ENCODE measurements around the gene SMIM41.

SMIM41 gene

DNA sequence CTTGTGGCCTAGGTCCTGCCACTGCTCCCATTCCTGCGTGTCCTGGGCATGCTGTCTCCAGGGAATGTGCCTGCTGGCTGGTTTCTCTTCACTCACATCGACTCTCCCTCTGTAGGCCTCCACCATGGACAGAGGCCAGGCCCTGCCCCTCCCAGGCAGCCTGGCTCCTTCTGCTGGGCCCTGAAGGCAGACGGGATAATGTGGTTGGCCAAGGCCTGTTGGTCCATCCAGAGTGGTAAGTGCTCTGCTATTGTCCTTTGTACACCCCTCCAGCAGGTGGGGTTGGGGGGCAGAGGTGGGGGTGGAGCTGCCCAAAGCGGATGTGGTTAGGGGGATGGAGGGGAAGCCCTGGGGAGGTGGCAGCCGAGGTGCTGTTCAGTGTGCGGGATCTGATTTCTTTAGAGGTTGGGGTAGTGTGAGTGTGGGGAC, 37.8 kb upstream of the SMIM41 start:
- TF ChIP-seq SPI1 (IDR thresholded peaks at IDR 0.05; ENCODE audit: borderline replicate concordance, low read depth) (no peak), REST (IDR thresholded peaks at IDR 0.05; ENCODE audit: insufficient replicate concordance, low read depth) (peak; percentile 88)
- no peak for DNase-seq (ENCODE audit: low read depth in 1 of 2, low spot score in 1 of 2)
- Histone ChIP-seq H3K4me3 (replicated peaks; ENCODE audit: insufficient read depth, low read length) (no peak overlapping the region), H3K27ac (replicated peaks) (no peak overlapping the region), H3K27me3 (ENCODE audit: insufficient read depth, poor library complexity, severe bottlenecking) (peaks cover 3% of the 10 kb centered on the region)

DNA sequence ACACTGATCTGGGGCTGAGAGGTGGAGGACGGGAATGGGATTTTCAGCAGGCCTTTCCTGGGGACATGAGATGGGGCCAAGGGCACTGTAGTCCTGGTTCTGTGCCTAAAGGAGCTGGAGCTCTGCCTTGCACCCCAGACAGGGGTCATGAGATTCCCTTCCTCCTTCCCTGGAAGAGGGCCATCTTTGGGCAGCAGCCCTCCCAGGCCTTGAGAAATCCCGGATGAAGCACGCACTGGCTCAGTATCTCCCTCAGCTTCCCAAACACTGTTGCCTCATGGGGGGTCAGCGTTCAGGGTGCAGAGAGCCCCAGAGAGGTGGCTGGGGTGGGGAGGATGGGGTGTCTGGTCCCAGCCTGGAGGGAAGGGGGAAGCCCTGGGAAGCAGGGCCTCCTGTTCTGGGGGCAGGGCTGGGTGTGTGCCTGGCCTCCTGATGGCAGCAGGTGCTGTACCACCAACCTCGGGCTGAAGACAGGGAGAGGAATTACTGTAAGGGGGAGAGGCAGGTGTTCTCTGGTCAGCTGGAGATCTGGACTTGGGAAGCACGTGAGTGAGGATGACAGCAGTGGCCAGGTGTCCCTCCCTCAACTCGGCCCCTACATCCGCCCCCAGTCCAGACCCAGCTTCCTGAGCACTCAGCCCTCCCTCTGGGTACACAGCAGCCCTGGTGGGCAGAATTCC, 36.7 kb upstream of the SMIM41 start:
- TF ChIP-seq GABPA (IDR thresholded peaks at IDR 0.05; ENCODE audit: low read depth) = no peak
- Histone ChIP-seq H3K4me3 (replicated peaks; ENCODE audit: insufficient read depth, low read length) (no peak overlapping the region), H3K27ac (replicated peaks) (no peak overlapping the region), H3K27me3 (ENCODE audit: insufficient read depth, poor library complexity, severe bottlenecking) (no peaks in the 10 kb centered on the region)
- no peak for DNase-seq (ENCODE audit: low read depth in 1 of 2, low spot score in 1 of 2)

DNA sequence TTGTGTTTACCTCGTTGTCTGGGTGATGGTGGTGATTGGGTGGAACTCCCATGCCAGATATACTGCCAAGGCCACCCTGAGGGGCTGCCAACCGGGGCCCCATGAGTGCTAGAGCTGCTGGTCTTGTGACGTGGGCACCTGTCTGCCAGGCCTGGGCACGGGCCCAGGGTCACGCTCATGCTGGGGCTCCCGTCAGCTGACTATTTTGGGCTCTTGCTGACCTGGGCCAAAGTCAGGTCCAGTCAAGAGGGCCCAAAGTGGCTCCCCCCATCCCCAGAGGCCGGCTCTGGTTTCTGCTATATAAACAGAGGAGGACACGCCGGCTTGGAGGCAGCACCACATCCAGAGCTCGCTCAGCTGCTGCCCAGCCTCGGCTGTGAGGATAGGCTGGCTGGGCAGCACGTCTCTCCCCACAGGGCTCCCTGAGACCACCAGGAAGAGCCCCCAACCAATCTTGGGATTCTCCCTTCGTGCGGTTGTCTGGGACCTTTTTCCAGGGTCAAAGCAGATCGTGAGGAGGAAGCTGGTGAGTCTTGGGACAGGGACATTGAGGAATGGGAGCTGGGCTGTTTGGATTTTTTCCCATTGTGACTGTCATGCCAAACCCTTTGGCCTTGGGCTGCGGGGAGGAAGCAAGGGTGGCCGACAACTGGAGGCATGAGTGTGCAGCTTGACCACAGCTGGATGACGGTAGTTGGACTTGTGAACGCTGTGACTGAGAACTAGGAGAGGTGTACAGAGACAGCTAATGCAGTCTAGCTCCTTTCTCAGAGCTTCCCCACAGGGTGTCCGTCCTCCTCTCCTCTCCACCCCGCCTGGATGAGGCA, 35.9 kb upstream of the SMIM41 start:
- no peak for DNase-seq (ENCODE audit: low read depth in 1 of 2, low spot score in 1 of 2)
- no peak overlapping the region for H3K27ac ChIP-seq (replicated peaks)
- H3K4me3 ChIP-seq (replicated peaks; ENCODE audit: insufficient read depth, low read length) = no peak overlapping the region
- TF ChIP-seq POLR2AphosphoS5 (IDR thresholded peaks at IDR 0.05; ENCODE audit: low read depth) = no peak
- TF ChIP-seq SPI1 (IDR thresholded peaks at IDR 0.05; ENCODE audit: borderline replicate concordance, low read depth) = no peak
- no peak for TF ChIP-seq GABPA (IDR thresholded peaks at IDR 0.05; ENCODE audit: low read depth)
- no peaks in the 10 kb centered on the region for H3K27me3 ChIP-seq (ENCODE audit: insufficient read depth, poor library complexity, severe bottlenecking)

DNA sequence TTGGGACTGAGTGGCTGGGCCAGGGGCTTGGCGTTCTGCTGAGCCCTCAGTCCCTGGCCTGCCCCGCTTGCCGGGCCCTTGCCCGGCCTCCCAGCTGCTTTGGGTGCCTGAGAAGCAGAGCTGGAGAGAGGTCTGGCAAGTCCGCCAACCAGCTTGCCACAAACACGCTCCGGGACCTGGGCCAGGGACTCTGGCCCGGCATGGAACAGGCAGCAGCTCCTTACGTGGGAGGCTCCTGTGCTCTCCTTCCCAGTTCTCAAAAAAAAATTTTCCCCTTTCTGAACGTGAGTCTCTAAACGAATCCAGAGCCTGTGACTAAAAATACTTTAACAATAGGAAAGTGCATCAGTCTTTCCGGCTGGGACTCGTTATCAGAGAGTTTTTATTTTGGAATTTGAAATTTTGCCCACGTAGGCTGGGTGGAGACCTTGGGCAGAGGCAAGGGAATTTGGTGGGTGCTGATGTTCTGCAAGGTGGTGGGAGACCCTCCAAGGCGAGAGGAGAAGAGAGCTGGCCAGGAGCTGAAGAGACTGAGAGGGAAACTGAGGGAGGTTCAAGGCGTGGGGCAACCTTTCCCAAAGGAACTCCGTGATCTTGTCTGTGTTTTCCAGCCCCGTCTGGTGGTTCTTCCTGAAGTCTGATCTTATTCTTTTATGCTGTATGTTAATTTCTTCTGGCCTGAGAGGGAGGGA, 35.1 kb upstream of the SMIM41 start:
- no peak overlapping the region for H3K4me3 ChIP-seq (replicated peaks; ENCODE audit: insufficient read depth, low read length)
- no peaks in the 10 kb centered on the region for H3K27me3 ChIP-seq (ENCODE audit: insufficient read depth, poor library complexity, severe bottlenecking)
- TF ChIP-seq POLR2AphosphoS5 (IDR thresholded peaks at IDR 0.05; ENCODE audit: low read depth) (no peak), GABPA (IDR thresholded peaks at IDR 0.05; ENCODE audit: low read depth) (no peak), SPI1 (IDR thresholded peaks at IDR 0.05; ENCODE audit: borderline replicate concordance, low read depth) (no peak), REST (IDR thresholded peaks at IDR 0.05; ENCODE audit: insufficient replicate concordance, low read depth) (no peak)
- TF ChIP-seq, protein P1, sequence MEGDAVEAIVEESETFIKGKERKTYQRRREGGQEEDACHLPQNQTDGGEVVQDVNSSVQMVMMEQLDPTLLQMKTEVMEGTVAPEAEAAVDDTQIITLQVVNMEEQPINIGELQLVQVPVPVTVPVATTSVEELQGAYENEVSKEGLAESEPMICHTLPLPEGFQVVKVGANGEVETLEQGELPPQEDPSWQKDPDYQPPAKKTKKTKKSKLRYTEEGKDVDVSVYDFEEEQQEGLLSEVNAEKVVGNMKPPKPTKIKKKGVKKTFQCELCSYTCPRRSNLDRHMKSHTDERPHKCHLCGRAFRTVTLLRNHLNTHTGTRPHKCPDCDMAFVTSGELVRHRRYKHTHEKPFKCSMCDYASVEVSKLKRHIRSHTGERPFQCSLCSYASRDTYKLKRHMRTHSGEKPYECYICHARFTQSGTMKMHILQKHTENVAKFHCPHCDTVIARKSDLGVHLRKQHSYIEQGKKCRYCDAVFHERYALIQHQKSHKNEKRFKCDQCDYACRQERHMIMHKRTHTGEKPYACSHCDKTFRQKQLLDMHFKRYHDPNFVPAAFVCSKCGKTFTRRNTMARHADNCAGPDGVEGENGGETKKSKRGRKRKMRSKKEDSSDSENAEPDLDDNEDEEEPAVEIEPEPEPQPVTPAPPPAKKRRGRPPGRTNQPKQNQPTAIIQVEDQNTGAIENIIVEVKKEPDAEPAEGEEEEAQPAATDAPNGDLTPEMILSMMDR (IDR thresholded peaks at IDR 0.05; ENCODE audit: insufficient read depth, low read length) = no peak
- H3K27ac ChIP-seq (replicated peaks) = no peak overlapping the region
- DNase-seq (ENCODE audit: low read depth in 1 of 2, low spot score in 1 of 2) = no peak

GRCh38 chr12:52045794-52046199, 33.7 kb upstream of the SMIM41 start:
- DNase-seq (ENCODE audit: low read depth in 1 of 2, low spot score in 1 of 2) = peak in 1 of 2 experiments; percentile 67
- Histone ChIP-seq H3K27me3 (ENCODE audit: insufficient read depth, poor library complexity, severe bottlenecking) (peaks cover 6% of the 10 kb centered on the region), H3K27ac (replicated peaks) (peak overlapping the region; percentile 40), H3K4me3 (replicated peaks; ENCODE audit: insufficient read depth, low read length) (no peak overlapping the region)
- TF ChIP-seq GABPA (IDR thresholded peaks at IDR 0.05; ENCODE audit: low read depth) (no peak), REST (IDR thresholded peaks at IDR 0.05; ENCODE audit: insufficient replicate concordance, low read depth) (no peak), SPI1 (IDR thresholded peaks at IDR 0.05; ENCODE audit: borderline replicate concordance, low read depth) (peak; percentile 89), POLR2AphosphoS5 (IDR thresholded peaks at IDR 0.05; ENCODE audit: low read depth) (no peak)
- TF ChIP-seq, protein P1 (IDR thresholded peaks at IDR 0.05; ENCODE audit: insufficient read depth, low read length) = no peak

Data from HL-60 (cell line).